Natural killer cell treated with Interleukin-12 subunit alpha and Interleukin-12 subunit beta and Interleukin-15 and Interleukin-18, amount 100 ng/mL, for 72 hours (primary cell): ENCODE data around the gene RPS6KA2. TPM values are rescaled to one million over a fixed set of nuclear protein-coding genes. Genes with fewer than 3 reads are reported as not detected.

Experiments used
- ATAC-seq, 2 donors: fragments of 150-1000 bp; cut with Tn5 transposase in 1 of 2; sonication (Bioruptor Pico), chemical (Tn5 transposase) in 1 of 2; 2 replicates each; pipeline ENCODE4 v1.10.0; 2021
- DNase-seq: peaks from one replicate; pipeline ENCODE4 v3.0.0; 2022; ENCODE audit warnings: low spot score
- H3K27ac Mint-ChIP-seq, 2 donors: 1 replicate in 1 of 2; 2 replicates in 1 of 2; pipeline ENCODE4 v1.8.0; 2022; ENCODE audit warnings: mixed read lengths in 2 of 2, mild to moderate bottlenecking in 1 of 2, moderate library complexity in 1 of 2
- H3K27me3 Mint-ChIP-seq, 2 donors: 1 replicate in 1 of 2; 2 replicates in 1 of 2; pipeline ENCODE4 v1.8.0; 2022; ENCODE audit warnings: mixed read lengths in 2 of 2
- H3K36me3 Mint-ChIP-seq: one replicate; pipeline ENCODE4 v1.8.0; 2022; ENCODE audit warnings: mixed read lengths
- H3K4me1 Mint-ChIP-seq, 2 donors: 1 replicate in 1 of 2; 2 replicates in 1 of 2; pipeline ENCODE4 v1.8.0; 2022; ENCODE audit warnings: low read depth in 2 of 2, mixed read lengths in 2 of 2, mild to moderate bottlenecking in 1 of 2
- H3K4me3 Mint-ChIP-seq: one replicate; pipeline ENCODE4 v1.8.0; 2022; ENCODE audit warnings: mixed read lengths
- H3K9me3 Mint-ChIP-seq: 2 replicates; pipeline ENCODE4 v1.8.0; 2022; ENCODE audit warnings: mixed read lengths
- total RNA-seq, 2 donors: library from RNA; stranded (reverse); gene quantifications; one replicate each; pipeline ENCODE4 v1.2.3, GENCODE V29; 2022

Gene RPS6KA2
- total RNA-seq, 2 donors from 2014 or later = 2.8 to 3.8 TPM

DNA sequence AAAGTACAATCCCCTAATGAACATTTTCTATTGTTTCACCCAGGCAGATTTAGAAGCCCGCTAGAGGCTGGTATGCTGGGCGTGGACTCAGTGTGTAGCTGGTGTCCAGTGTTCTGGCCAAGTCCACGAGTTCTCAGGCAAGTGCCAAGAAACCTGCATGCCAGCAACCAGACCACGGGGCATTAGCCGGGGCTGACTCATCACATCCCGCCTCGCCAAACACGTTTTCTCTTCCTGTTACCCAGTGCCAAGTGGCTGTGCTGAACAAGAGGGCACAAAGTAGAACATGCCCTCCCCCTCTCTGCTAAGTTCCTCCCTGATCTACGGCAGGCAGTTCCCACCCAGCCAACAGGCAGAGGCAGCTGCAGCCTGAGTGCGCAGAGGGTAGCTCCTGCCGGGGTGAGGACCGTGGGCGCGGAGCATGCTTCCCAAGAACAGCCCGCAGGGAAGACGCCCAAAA, 70.2 kb downstream of the RPS6KA2 start:
- no peak overlapping the region for H3K27ac Mint-ChIP-seq
- no peaks in the 10 kb centered on the region for H3K36me3 Mint-ChIP-seq
- peak; percentile 22 to 46 for ATAC-seq

GRCh38 chr6:166556336-166556735, 70.7 kb downstream of the RPS6KA2 start:
- DNase-seq (no peak), ATAC-seq (no peak)
- Mint-ChIP-seq H3K36me3 (no peaks in the 10 kb centered on the region), H3K4me1 (peaks cover 0 to 10% of the 10 kb centered on the region in 2 donors), H3K27ac (no peak overlapping the region), H3K27me3 (peaks cover 10 to 15% of the 10 kb centered on the region in 2 donors), H3K9me3 (no peaks in the 10 kb centered on the region), H3K4me3 (no peak overlapping the region)

More for the DNA sequence above, 70.2 kb downstream of the RPS6KA2 start:
- peaks cover 0 to 10% of the 10 kb centered on the region in 2 donors for H3K4me1 Mint-ChIP-seq
- no peak for DNase-seq
- no peak overlapping the region for H3K4me3 Mint-ChIP-seq
- peaks cover 14 to 21% of the 10 kb centered on the region in 2 donors for H3K27me3 Mint-ChIP-seq
- no peaks in the 10 kb centered on the region for H3K9me3 Mint-ChIP-seq

GRCh38 chr6:166555086-166555485, 72.0 kb downstream of the RPS6KA2 start:
- peaks cover 0 to 10% of the 10 kb centered on the region in 2 donors for H3K4me1 Mint-ChIP-seq

GRCh38 chr6:166554316-166554715, 72.7 kb downstream of the RPS6KA2 start:
- Mint-ChIP-seq H3K4me3 (no peak overlapping the region), H3K4me1 (peaks cover 0 to 10% of the 10 kb centered on the region in 2 donors), H3K9me3 (no peaks in the 10 kb centered on the region), H3K36me3 (no peaks in the 10 kb centered on the region), H3K27me3 (peaks cover 10 to 14% of the 10 kb centered on the region in 2 donors), H3K27ac (no peak overlapping the region)
- ATAC-seq = no peak
- no peak for DNase-seq

More at GRCh38 chr6:166555086-166555485, 72.0 kb downstream of the RPS6KA2 start:
- Mint-ChIP-seq H3K27me3 (peaks cover 10 to 14% of the 10 kb centered on the region in 2 donors), H3K36me3 (no peaks in the 10 kb centered on the region), H3K4me3 (no peak overlapping the region), H3K9me3 (no peaks in the 10 kb centered on the region), H3K27ac (no peak overlapping the region)
- DNase-seq (no peak), ATAC-seq (no peak)

DNA sequence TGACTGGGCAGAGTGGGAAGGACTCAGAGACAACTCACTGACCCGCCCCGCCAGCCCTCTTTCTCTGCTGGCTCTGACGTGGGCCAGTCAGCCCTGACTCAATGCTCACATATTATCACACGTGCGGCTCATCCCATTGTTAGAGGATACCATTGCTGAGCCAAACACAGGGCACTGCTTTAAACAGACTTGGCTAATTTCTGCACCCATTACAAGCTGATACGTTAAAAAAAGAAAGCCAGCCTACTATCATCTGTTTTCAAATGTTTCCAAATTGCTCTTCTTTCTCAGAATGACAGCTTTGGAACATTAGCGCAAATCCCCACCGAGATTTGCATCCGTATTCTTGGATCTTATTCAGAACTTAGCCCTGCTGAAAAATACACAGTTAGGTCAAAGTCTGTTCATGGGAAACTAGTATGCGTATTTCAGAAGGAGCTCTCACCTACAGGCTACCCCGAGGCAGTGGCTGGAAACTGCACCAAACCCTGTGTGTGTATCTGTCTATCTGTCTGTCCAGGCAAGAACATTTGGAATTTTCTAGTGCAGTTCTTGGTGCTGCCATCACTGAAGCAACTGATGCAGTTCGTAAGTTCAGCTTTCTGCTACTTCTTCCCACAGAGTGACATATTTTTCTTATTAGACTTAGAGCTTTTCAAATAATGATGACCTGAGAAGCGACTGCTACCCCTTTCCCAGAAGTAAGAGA, 73.3 kb downstream of the RPS6KA2 start:
- H3K27ac Mint-ChIP-seq = no peak overlapping the region
- H3K9me3 Mint-ChIP-seq = no peaks in the 10 kb centered on the region
- peaks cover 0 to 10% of the 10 kb centered on the region in 2 donors for H3K4me1 Mint-ChIP-seq
- H3K4me3 Mint-ChIP-seq = no peak overlapping the region
- peaks cover 10 to 14% of the 10 kb centered on the region in 2 donors for H3K27me3 Mint-ChIP-seq
- no peak for DNase-seq
- ATAC-seq = no peak
- no peaks in the 10 kb centered on the region for H3K36me3 Mint-ChIP-seq

DNA sequence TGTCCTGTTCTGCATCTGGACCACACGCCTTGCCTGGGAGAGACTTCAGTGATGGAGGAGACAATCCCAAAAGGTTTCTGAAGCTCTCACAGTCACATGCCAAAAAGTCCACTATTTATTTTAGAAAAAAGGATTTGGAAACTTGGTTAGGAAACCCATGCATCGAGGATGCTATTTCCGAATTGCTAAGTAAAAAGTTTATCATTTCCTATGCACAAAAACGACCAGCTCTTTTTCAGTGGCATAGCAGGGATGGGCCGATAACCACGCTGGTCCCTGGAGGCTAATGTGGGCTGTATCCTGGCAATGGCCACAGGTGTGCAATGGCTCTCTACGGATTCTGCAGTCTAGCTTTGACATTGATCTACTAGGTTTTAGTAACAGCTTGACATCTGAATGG, 74.5 kb downstream of the RPS6KA2 start:
- H3K27me3 Mint-ChIP-seq = peaks cover 16 to 18% of the 10 kb centered on the region in 2 donors
- H3K27ac Mint-ChIP-seq = no peak overlapping the region
- H3K9me3 Mint-ChIP-seq = no peaks in the 10 kb centered on the region

GRCh38 chr6:166551754-166552495, 75.1 kb downstream of the RPS6KA2 start:
- H3K9me3 Mint-ChIP-seq = no peaks in the 10 kb centered on the region
- H3K36me3 Mint-ChIP-seq = no peaks in the 10 kb centered on the region
- no peak overlapping the region for H3K27ac Mint-ChIP-seq
- peaks cover 14 to 19% of the 10 kb centered on the region in 2 donors for H3K27me3 Mint-ChIP-seq
- H3K4me3 Mint-ChIP-seq = no peak overlapping the region
- ATAC-seq (no peak), DNase-seq (no peak)
- H3K4me1 Mint-ChIP-seq = peaks cover 0 to 6% of the 10 kb centered on the region in 2 donors

More for the DNA sequence above, 74.5 kb downstream of the RPS6KA2 start:
- peaks cover 0 to 10% of the 10 kb centered on the region in 2 donors for H3K4me1 Mint-ChIP-seq
- no peak overlapping the region for H3K4me3 Mint-ChIP-seq
- no peaks in the 10 kb centered on the region for H3K36me3 Mint-ChIP-seq
- no peak for DNase-seq
- no peak for ATAC-seq

- no peak for ATAC-seq
- Mint-ChIP-seq H3K9me3 (no peaks in the 10 kb centered on the region), H3K36me3 (no peaks in the 10 kb centered on the region), H3K27me3 (peaks cover 11 to 14% of the 10 kb centered on the region in 2 donors), H3K4me1 (peaks cover 6 to 7% of the 10 kb centered on the region in 2 donors), H3K4me3 (no peak overlapping the region), H3K27ac (no peak overlapping the region)
- no peak for DNase-seq
These were observed 80.4 kb downstream of the RPS6KA2 start for GRCh38 chr6:166546653-166547052.

DNA sequence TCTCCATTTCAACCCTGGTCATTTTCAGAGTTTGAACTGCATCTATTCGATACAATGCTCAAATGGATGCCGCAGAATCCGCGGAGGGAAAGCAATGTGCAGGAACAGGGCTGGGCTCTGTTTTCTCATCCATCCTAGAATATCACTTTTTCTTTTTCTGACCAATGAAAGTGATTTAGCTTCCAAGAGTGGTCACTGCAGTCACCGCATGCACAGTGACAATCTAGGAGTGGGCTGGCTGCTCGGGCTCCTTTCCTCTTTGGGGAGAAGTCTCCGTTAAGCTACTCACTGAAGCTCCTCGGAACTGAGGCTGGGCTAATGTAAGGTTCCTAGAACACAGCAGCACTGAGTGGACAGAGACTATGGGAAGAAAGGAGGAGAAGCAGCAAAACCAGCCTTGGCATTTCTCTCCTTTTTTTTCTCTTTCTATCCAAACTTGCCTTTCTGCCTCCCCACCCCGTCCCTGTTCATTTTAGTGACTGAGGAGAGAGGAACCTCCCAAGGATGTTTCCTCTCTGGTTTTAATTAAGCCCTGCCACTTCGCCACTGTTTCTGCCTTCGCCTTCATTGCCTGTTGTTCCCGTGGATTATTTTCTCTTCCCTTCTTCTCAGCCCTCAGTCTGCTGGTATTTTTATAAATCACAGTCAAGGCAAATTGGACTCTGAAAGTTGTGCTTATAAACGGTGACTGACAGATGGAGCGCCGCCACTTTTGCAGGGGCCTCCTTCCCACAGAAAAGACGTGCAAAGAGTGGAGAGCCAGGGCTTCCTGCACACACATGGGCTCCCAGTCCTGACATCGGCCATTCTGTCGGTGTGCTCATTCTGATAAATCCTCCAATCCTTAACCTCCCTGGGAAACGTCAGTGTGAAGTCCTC, 81.7 kb downstream of the RPS6KA2 start:
- Mint-ChIP-seq H3K4me3 (no peak overlapping the region), H3K27me3 (peaks cover 11 to 14% of the 10 kb centered on the region in 2 donors), H3K36me3 (no peaks in the 10 kb centered on the region), H3K9me3 (no peaks in the 10 kb centered on the region), H3K27ac (no peak overlapping the region), H3K4me1 (peaks cover 18 to 19% of the 10 kb centered on the region in 2 donors)
- no peak for DNase-seq
- no peak for ATAC-seq

DNA sequence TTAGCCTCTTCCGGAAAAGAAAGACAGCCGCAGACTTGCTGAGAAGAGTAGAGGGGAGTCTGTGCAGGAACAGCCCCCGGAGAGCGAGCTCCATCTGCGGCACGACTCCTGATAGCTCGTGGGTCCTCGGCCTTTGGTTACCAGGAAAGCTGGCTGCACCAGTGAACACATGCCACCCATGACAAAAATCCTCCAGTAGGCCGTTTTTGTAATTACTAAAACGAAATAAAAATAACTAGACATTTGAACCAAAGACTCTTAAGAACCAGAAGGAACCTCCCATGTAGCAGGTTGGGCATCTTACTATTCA, 82.8 kb downstream of the RPS6KA2 start:
- Mint-ChIP-seq H3K27ac (no peak overlapping the region), H3K36me3 (no peaks in the 10 kb centered on the region), H3K9me3 (no peaks in the 10 kb centered on the region), H3K4me3 (no peak overlapping the region), H3K27me3 (peaks cover 11 to 14% of the 10 kb centered on the region in 2 donors), H3K4me1 (peaks cover 24 to 27% of the 10 kb centered on the region in 2 donors)
- ATAC-seq = no peak
- DNase-seq = no peak

DNA sequence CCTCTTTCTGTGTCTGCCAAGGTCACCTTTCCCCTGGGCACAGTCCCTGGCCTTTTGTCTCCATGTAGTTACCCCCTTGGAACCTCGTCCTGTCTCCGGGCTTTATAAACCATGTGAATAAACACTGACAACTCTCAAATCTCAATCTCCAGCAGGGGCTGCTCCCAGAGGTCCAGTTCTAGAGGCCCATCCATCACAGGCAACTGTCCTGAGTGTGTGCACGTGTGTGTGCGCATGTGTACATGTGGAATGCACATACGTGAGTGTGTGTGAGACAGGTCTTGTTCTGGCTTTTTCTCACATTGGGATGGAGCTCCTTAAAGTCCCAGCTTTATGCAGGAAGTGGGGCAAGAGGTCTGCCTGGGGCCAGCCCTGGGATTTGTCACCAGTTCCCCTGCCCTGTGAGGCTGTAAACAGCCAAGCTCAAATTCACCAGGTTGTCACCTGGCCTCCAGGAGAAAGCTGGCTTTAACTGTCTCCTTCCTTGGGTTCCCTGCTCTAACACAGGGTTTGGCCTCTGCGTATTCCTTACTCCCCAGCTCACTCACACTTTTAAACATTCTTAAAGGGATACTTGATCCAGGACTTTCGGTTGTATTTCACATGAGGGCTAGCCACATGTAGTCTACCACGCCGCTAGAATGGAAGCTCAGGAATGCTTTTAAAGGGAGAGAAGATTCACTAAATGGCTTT, 83.3 kb downstream of the RPS6KA2 start:
- H3K4me1 Mint-ChIP-seq = peaks cover 26 to 28% of the 10 kb centered on the region in 2 donors
- no peaks in the 10 kb centered on the region for H3K9me3 Mint-ChIP-seq
- ATAC-seq (no peak), DNase-seq (no peak)
- peaks cover 11 to 14% of the 10 kb centered on the region in 2 donors for H3K27me3 Mint-ChIP-seq
- H3K27ac Mint-ChIP-seq = no peak overlapping the region
- H3K36me3 Mint-ChIP-seq = no peaks in the 10 kb centered on the region
- H3K4me3 Mint-ChIP-seq = no peak overlapping the region

DNA sequence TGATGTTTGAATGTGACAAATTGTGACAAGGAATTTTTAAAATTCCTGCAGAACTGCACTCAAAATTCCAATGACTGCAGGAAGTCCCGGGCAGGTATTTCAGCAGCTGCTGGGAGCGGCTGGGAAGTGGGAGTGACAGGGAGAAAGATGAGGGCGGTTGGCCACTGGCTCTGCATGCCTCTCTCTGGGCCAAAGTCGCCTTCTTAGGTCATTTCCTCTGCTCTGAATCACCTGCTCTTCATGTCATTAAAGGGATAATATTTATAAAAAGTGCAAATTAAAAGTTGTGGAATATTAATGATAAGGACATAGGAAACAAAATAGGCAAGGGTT, 84.5 kb downstream of the RPS6KA2 start:
- DNase-seq (no peak), ATAC-seq (no peak)
- no peaks in the 10 kb centered on the region for H3K9me3 Mint-ChIP-seq
- peaks cover 28 to 29% of the 10 kb centered on the region in 2 donors for H3K4me1 Mint-ChIP-seq
- H3K27me3 Mint-ChIP-seq = peaks cover 6 to 8% of the 10 kb centered on the region in 2 donors
- H3K4me3 Mint-ChIP-seq = no peak overlapping the region
- no peak overlapping the region for H3K27ac Mint-ChIP-seq
- H3K36me3 Mint-ChIP-seq = no peaks in the 10 kb centered on the region
